Prostate gland (tissue), 2 donors: ENCODE measurements around the gene SCN1B.

Experiments
- POLR2A ChIP-seq: fragments of 450-650 bp; IDR thresholded peaks from one replicate; pipeline ENCODE4 v1.6.1; 2016; ENCODE audit warnings: antibody characterized with exemption, mild to moderate bottlenecking
- TF ChIP-seq, protein P1 (sequence below), 4 experiments: fragments of 200-600 bp in 2 of 4; fragments of 450-650 bp in 2 of 4; sonication (generic) in 2 of 4; IDR thresholded peaks; 1 replicate in 3 of 4; 2 replicates in 1 of 4; pipeline ENCODE4 v1.5.1; 2016 to 2019; ENCODE audit warnings: antibody characterized with exemption in 4 of 4, mild to moderate bottlenecking in 2 of 4, moderate library complexity in 2 of 4

DNA sequence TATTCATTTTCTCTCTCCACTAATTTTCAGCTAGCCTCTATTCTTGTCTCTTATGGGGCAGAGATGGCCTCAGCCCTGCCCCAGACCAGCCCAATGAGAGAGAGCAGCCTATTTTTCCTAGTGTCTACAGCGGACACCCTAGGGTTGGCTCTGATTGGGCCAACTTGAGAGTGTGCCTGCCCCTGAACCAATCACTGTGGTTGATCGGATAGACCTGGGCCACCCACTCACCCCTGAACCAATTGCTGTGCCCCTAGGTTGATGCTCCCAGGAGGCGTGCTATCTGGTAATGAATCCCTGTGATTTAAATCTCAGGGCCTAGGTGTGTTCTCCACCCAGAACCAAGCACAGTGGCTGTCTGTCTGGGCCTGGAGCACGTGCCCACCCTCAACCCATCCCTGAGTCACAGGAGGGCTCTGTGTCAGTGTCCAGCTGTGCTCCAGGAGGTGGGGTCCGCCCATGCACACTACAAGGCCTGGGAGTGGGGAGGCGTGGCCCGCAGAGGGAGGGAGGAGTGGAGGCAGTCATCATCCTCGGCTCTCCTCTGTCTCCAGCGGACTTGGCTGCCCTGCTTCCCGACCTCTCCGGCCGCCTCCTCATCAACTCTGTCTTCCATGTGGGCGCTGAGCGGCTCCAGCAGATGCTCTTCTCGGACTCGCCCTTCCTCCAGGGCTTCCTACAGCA, 14.9 kb upstream of the SCN1B start:
- TF ChIP-seq, protein P1, sequence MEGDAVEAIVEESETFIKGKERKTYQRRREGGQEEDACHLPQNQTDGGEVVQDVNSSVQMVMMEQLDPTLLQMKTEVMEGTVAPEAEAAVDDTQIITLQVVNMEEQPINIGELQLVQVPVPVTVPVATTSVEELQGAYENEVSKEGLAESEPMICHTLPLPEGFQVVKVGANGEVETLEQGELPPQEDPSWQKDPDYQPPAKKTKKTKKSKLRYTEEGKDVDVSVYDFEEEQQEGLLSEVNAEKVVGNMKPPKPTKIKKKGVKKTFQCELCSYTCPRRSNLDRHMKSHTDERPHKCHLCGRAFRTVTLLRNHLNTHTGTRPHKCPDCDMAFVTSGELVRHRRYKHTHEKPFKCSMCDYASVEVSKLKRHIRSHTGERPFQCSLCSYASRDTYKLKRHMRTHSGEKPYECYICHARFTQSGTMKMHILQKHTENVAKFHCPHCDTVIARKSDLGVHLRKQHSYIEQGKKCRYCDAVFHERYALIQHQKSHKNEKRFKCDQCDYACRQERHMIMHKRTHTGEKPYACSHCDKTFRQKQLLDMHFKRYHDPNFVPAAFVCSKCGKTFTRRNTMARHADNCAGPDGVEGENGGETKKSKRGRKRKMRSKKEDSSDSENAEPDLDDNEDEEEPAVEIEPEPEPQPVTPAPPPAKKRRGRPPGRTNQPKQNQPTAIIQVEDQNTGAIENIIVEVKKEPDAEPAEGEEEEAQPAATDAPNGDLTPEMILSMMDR (IDR thresholded peaks at IDR 0.05): no peak
- no peak for TF ChIP-seq POLR2A
